GM21367 (cell line): ENCODE data around the gene FRMD8.
"Not testable (repeated sequence)": the region's sequence is repeated elsewhere in the genome, so short reads cannot be mapped to it uniquely, and the experiment has no call there.

ENCODE experiments used
- ATAC-seq: cut with Tn5 transposase; IDR thresholded peaks from one replicate; pipeline ENCODE4 v1.9.1; 2021; ENCODE audit not compliant: unreplicated experiment

FRMD8 gene

GRCh38 chr11:65412271-65413076 lies 26.0 kb downstream of the FRMD8 start:
- ATAC-seq: no peak

- not testable (repeated sequence) for ATAC-seq
These were observed 26.7 kb downstream of the FRMD8 start for GRCh38 chr11:65413077-65413664.

GRCh38 chr11:65414776-65415498 lies 28.5 kb downstream of the FRMD8 start:
- no peak for ATAC-seq

GRCh38 chr11:65415499-65416340 lies 29.3 kb downstream of the FRMD8 start:
- ATAC-seq: no peak

- ATAC-seq: no peak
These were observed 29.9 kb downstream of the FRMD8 start for GRCh38 chr11:65416341-65416824.

- no peak for ATAC-seq
These were observed 30.6 kb downstream of the FRMD8 start for GRCh38 chr11:65416841-65417701.

- ATAC-seq: no peak
These were observed 31.4 kb downstream of the FRMD8 start for GRCh38 chr11:65417702-65418430.

GRCh38 chr11:65418431-65418680 lies 31.9 kb downstream of the FRMD8 start:
- ATAC-seq: no peak

- ATAC-seq: peak; percentile 25
These were observed 32.4 kb downstream of the FRMD8 start for GRCh38 chr11:65418681-65419459.

GRCh38 chr11:65419460-65419771 lies 33.0 kb downstream of the FRMD8 start:
- no peak for ATAC-seq

- no peak for ATAC-seq
These were observed 33.5 kb downstream of the FRMD8 start for GRCh38 chr11:65419772-65420481.

- ATAC-seq: no peak
These were observed 34.1 kb downstream of the FRMD8 start for GRCh38 chr11:65420506-65420905.

GRCh38 chr11:65420979-65421793 lies 34.7 kb downstream of the FRMD8 start:
- ATAC-seq: no peak

GRCh38 chr11:65421794-65422632 lies 35.6 kb downstream of the FRMD8 start:
- ATAC-seq: peak; percentile 13

GRCh38 chr11:65422633-65423515 lies 36.4 kb downstream of the FRMD8 start, which contains the start of gene NEAT1:
TSS of gene NEAT1 (plus strand) at chr11:65422798.
- ATAC-seq: no peak
